NCI-H1092 treated with DMSO at 0.1 percent for 48 hours (cell line): ENCODE results near the gene POLR3B.
A peak's percentile ranks its signal among the peaks of the same experiment; 100 is the strongest.

Experiments
- DNase-seq: peaks from one replicate; lab custom pipeline; 2025; lab: John Stamatoyannopoulos, UW

The POLR3B gene

GRCh38 chr12:106415134-106415533 is 57.6 kb downstream of the POLR3B start:
- DNase-seq, result no peak

- no peak for DNase-seq
Observed at GRCh38 chr12:106416273-106416672, 58.7 kb downstream of the POLR3B start.

GRCh38 chr12:106417926-106418910 is 60.7 kb downstream of the POLR3B start:
- no peak for DNase-seq

- DNase-seq, result no peak
Observed at GRCh38 chr12:106418970-106419369, 61.4 kb downstream of the POLR3B start.

GRCh38 chr12:106423291-106423690 is 65.7 kb downstream of the POLR3B start:
- DNase-seq, result no peak

- DNase-seq, result no peak
Observed at GRCh38 chr12:106425061-106425702, 67.6 kb downstream of the POLR3B start.

- DNase-seq, result no peak
Observed at GRCh38 chr12:106427917-106428316, 70.4 kb downstream of the POLR3B start.

- DNase-seq, result peak; percentile 5
Observed at GRCh38 chr12:106428384-106428783, 70.8 kb downstream of the POLR3B start.

- DNase-seq, result no peak
Observed at GRCh38 chr12:106429043-106429552, 71.5 kb downstream of the POLR3B start.

- DNase-seq, result no peak
Observed at GRCh38 chr12:106429636-106430035, 72.1 kb downstream of the POLR3B start.

GRCh38 chr12:106431839-106432411 is 74.4 kb downstream of the POLR3B start:
- no peak for DNase-seq

GRCh38 chr12:106433055-106433454 is 75.5 kb downstream of the POLR3B start:
- DNase-seq, result no peak

- no peak for DNase-seq
Observed at GRCh38 chr12:106434526-106434925, 77.0 kb downstream of the POLR3B start.

- DNase-seq, result no peak
Observed at GRCh38 chr12:106436164-106436563, 78.6 kb downstream of the POLR3B start.

GRCh38 chr12:106442575-106442974 is 85.0 kb downstream of the POLR3B start:
- no peak for DNase-seq

- DNase-seq, result no peak
Observed at GRCh38 chr12:106445053-106445452, 87.5 kb downstream of the POLR3B start.

- peak; percentile 61 for DNase-seq
Observed at GRCh38 chr12:106445959-106446358, 88.4 kb downstream of the POLR3B start.

- DNase-seq, result peak; percentile 61
Observed at GRCh38 chr12:106446419-106447092, 89.0 kb downstream of the POLR3B start.

- DNase-seq, result no peak
Observed at GRCh38 chr12:106452309-106452708, 94.8 kb downstream of the POLR3B start.

GRCh38 chr12:106455111-106455510 is 97.6 kb downstream of the POLR3B start:
- no peak for DNase-seq

- DNase-seq, result no peak
Observed at GRCh38 chr12:106459124-106459523, 101.6 kb downstream of the POLR3B start.

- DNase-seq, result no peak
Observed at GRCh38 chr12:106459534-106459933, 102.0 kb downstream of the POLR3B start.
